H1 (cell line): Measurements from ENCODE around the gene P2RY14. TPM values are rescaled to one million over a fixed set of nuclear protein-coding genes. Genes with fewer than 3 reads are reported as not detected.

Source experiments
- CTCF ChIA-PET: fragments of 300-600 bp; sonication (Branson Sonifier 250); formaldehyde crosslinking; loops from one replicate; lab custom pipeline; 2021; ENCODE audit not compliant: partially characterized antibody; lab: Charles Lee
- POLR2A ChIA-PET: fragments of 300-600 bp; sonication (Branson Sonifier 250); formaldehyde crosslinking; loops from one replicate; lab custom pipeline; 2021; ENCODE audit warnings: inconsistent platforms; ENCODE audit not compliant: partially characterized antibody; lab: Charles Lee
- DNase-seq, 2 experiments: peaks; one replicate each; pipeline versions ENCODE4 v3.0.0 to v3.0.0-alpha.2; 2010 to 2022; ENCODE audit warnings: low spot score in 2 of 2, low read depth in 1 of 2, mixed read lengths in 1 of 2
- FAIRE-seq: peaks from 2 replicates; lab custom pipeline; 2011; peaks lifted over from hg19 to GRCh38; lab: Jason Lieb, UNC
- H2AFZ ChIP-seq: 2 replicates; pipeline ENCODE4 v1.8.1; 2012; ENCODE audit warnings: low read length, inconsistent platforms
- H2AK5ac ChIP-seq: 2 replicates; pipeline ENCODE4 v1.6.1; 2013; ENCODE audit warnings: low read depth, low read length
- H2BK120ac ChIP-seq: replicated peaks from 2 replicates; pipeline ENCODE3; 2013; ENCODE audit warnings: low read depth, low read length, inconsistent platforms
- H2BK12ac ChIP-seq: 2 replicates; pipeline ENCODE4 v1.6.1; 2013; ENCODE audit warnings: low read depth, low read length
- H2BK15ac ChIP-seq: 2 replicates; pipeline ENCODE4 v1.6.1; 2013; ENCODE audit warnings: low read length
- H2BK20ac ChIP-seq: 2 replicates; pipeline ENCODE4 v1.6.1; 2013; ENCODE audit warnings: low read length
- H2BK5ac ChIP-seq: 2 replicates; pipeline ENCODE4 v1.6.1; 2013; ENCODE audit warnings: low read depth, low read length
- H3K14ac ChIP-seq: 2 replicates; pipeline ENCODE4 v1.6.1; 2013; ENCODE audit warnings: inconsistent platforms; ENCODE audit not compliant: insufficient read length
- H3K18ac ChIP-seq: 2 replicates; pipeline ENCODE4 v1.6.1; 2013; ENCODE audit warnings: low read length; ENCODE audit errors: extremely low read depth
- H3K23ac ChIP-seq: 2 replicates; pipeline ENCODE4 v1.6.1; 2013; ENCODE audit warnings: inconsistent platforms; ENCODE audit not compliant: insufficient read length
- H3K23me2 ChIP-seq: 2 replicates; pipeline ENCODE4 v1.6.1; 2013; ENCODE audit warnings: low read depth, low read length
- H3K27ac ChIP-seq: 2 replicates; pipeline ENCODE4 v1.6.1; 2011; ENCODE audit warnings: low read depth, low read length, inconsistent platforms
- H3K27me3 ChIP-seq, 4 experiments: replicated peaks in 1 of 4; 1 replicate in 1 of 4; 2 replicates in 3 of 4; pipeline versions ENCODE4 v1.6.1 to v1.8.1; 2011 to 2013; ENCODE audit warnings: low read length in 3 of 4, mild to moderate bottlenecking in 3 of 4, inconsistent platforms in 2 of 4, mixed read lengths in 2 of 4, moderate library complexity in 1 of 4; ENCODE audit not compliant: control insufficient read depth in 3 of 4, insufficient read depth in 3 of 4; ENCODE audit errors: extremely low read depth in 1 of 4
- H3K36me3 ChIP-seq, 4 experiments: 2 replicates each; pipeline versions ENCODE4 v1.6.1 to v1.8.1; 2011 to 2013; ENCODE audit warnings: mild to moderate bottlenecking in 4 of 4, low read length in 3 of 4, moderate library complexity in 2 of 4, control low read depth in 1 of 4, inconsistent platforms in 1 of 4; ENCODE audit not compliant: insufficient read depth in 4 of 4, control insufficient read depth in 2 of 4
- H3K4ac ChIP-seq: replicated peaks from 2 replicates; pipeline ENCODE3; 2013; ENCODE audit warnings: low read length, low read depth, mixed read lengths, inconsistent platforms; ENCODE audit not compliant: insufficient read length
- H3K4me1 ChIP-seq, 4 experiments: replicated peaks in 1 of 4; 1 replicate in 1 of 4; 2 replicates in 3 of 4; pipeline versions ENCODE4 v1.6.1 to v1.8.1; 2011 to 2013; ENCODE audit warnings: low read length in 3 of 4, inconsistent platforms in 2 of 4, mixed read lengths in 1 of 4; ENCODE audit not compliant: insufficient read depth in 4 of 4, control insufficient read depth in 3 of 4
- H3K4me2 ChIP-seq, 2 experiments: 2 replicates each; pipeline versions ENCODE4 v1.6.1 to v1.8.1; 2011 to 2013; ENCODE audit warnings: low read depth in 2 of 2, low read length in 2 of 2, control low read depth in 1 of 2, inconsistent platforms in 1 of 2, mild to moderate bottlenecking in 1 of 2; ENCODE audit not compliant: insufficient read depth in 1 of 2
- H3K4me3 ChIP-seq, 4 experiments: fragments of 200-600, 300-600 bp in 1 of 4; sonication (generic), shearing (Covaris generic), sonication (Bioruptor Twin) in 1 of 4; 2 replicates each; pipeline versions ENCODE4 v1.5.1 to v1.8.1; 2011 to 2016; ENCODE audit warnings: low read length in 4 of 4, low read depth in 3 of 4, control low read depth in 2 of 4, inconsistent platforms in 2 of 4, mild to moderate bottlenecking in 2 of 4, mixed read lengths in 1 of 4, moderate library complexity in 1 of 4; ENCODE audit not compliant: insufficient read depth in 2 of 4; ENCODE audit errors: extremely low read depth in 1 of 4
- H3K56ac ChIP-seq: replicated peaks from 2 replicates; pipeline ENCODE3; 2013; ENCODE audit warnings: low read depth, mild to moderate bottlenecking, mixed read lengths, low read length, inconsistent platforms; ENCODE audit not compliant: insufficient read length
- H3K79me1 ChIP-seq: 2 replicates; pipeline ENCODE4 v1.6.1; 2013; ENCODE audit warnings: low read depth, low read length, control low read depth
- H3K79me2 ChIP-seq, 2 experiments: 2 replicates each; pipeline versions ENCODE4 v1.6.1 to v1.8.1; 2012 to 2013; ENCODE audit warnings: low read length in 2 of 2, mild to moderate bottlenecking in 2 of 2, inconsistent platforms in 1 of 2; ENCODE audit not compliant: insufficient read depth in 2 of 2, control insufficient read depth in 1 of 2
- H3K9ac ChIP-seq, 4 experiments: replicated peaks in 1 of 4; 1 replicate in 1 of 4; 2 replicates in 3 of 4; pipeline versions ENCODE4 v1.6.1 to v1.8.1; 2011 to 2013; ENCODE audit warnings: low read depth in 3 of 4, low read length in 3 of 4, control low read depth in 2 of 4, mild to moderate bottlenecking in 2 of 4, moderate library complexity in 2 of 4, inconsistent platforms in 1 of 4; ENCODE audit errors: extremely low read depth in 1 of 4
- H3K9me3 ChIP-seq, 2 experiments: 2 replicates each; pipeline versions ENCODE4 v1.6.1 to v1.8.1; 2012 to 2013; ENCODE audit warnings: mild to moderate bottlenecking in 2 of 2, moderate library complexity in 2 of 2, control low read depth in 1 of 2, inconsistent platforms in 1 of 2, low read depth in 1 of 2, low read length in 1 of 2, mixed read lengths in 1 of 2; ENCODE audit not compliant: insufficient read depth in 2 of 2
- H4K20me1 ChIP-seq, 2 experiments: replicated peaks in 1 of 2; 2 replicates each; pipeline versions ENCODE3 to v1.8.1; 2011 to 2013; ENCODE audit warnings: inconsistent platforms in 2 of 2, low read length in 2 of 2, mild to moderate bottlenecking in 1 of 2; ENCODE audit not compliant: insufficient read depth in 2 of 2, control insufficient read depth in 1 of 2
- H4K5ac ChIP-seq: 2 replicates; pipeline ENCODE4 v1.6.1; 2013; ENCODE audit warnings: low read length, low read depth, mixed read lengths, inconsistent platforms; ENCODE audit not compliant: insufficient read length
- H4K8ac ChIP-seq: 2 replicates; pipeline ENCODE4 v1.8.0; 2013; ENCODE audit warnings: mild to moderate bottlenecking, moderate library complexity, low read length, inconsistent platforms; ENCODE audit not compliant: insufficient read depth; ENCODE audit errors: extremely low read depth
- H4K91ac ChIP-seq: replicated peaks from 2 replicates; pipeline ENCODE3; 2013; ENCODE audit warnings: low read length, mixed read lengths, inconsistent platforms; ENCODE audit not compliant: insufficient read length
- E2F6 ChIP-seq: IDR thresholded peaks from 2 replicates; pipeline ENCODE4 v1.6.1; 2012; ENCODE audit warnings: inconsistent platforms
- WGBS, 2 experiments: shearing (Covaris generic) in 1 of 2; methylation state at CpG; one replicate each; pipeline versions ENCODE4 v1.1.6 to v1.1.7; 2013 to 2015; ENCODE audit warnings: low lambda C conversion rate in 2 of 2, mixed read lengths in 2 of 2, inconsistent platforms in 1 of 2, low coverage in 1 of 2, missing lambda C conversion rate in 1 of 2; ENCODE audit not compliant: insufficient replicate concordance in 2 of 2, insufficient coverage in 1 of 2, insufficient read length in 1 of 2; ENCODE audit errors: extremely low coverage in 1 of 2, missing lambda C conversion rate in 1 of 2; 5-methylcytosine and 5-hydroxymethylcytosine counted together
- polyA plus RNA-seq, 7 experiments: library from polyadenylated mRNA; depleted of rRNA in 3 of 7; stranded (reverse) in 5 of 7; unstranded in 2 of 7; fragments of >200 nt in 5 of 7; fragments of 200-250 nt in 2 of 7; gene quantifications; 1 replicate in 5 of 7; 2 replicates in 1 of 7; 4 replicates in 1 of 7; pipeline versions ENCODE4 v1.2.1 to v1.2.3, GENCODE V29; 2011 to 2013; ENCODE audit warnings: missing spikeins in 2 of 7, mixed read lengths in 2 of 7
- total RNA-seq: library from RNA; stranded (reverse); fragmentation: NEBNext Ultra II Directional; extraction: Animal tissue kit (Norgen Biotek cat#: 25700); gene quantifications from 2 replicates; pipeline ENCODE4 v1.2.1, GENCODE V29; 2021

P2RY14 gene
- total and polyA plus RNA-seq, 2 of the 8 experiments (the other 6 are each of a cell fraction or from before 2014, with no cell fraction given) = not detected

- Histone ChIP-seq H3K18ac (no peak overlapping the region), H3K27me3 (no peaks in the 10 kb centered on the region), H3K4me2 (no peak overlapping the region), H2AK5ac (no peak overlapping the region), H3K4me3 (no peak overlapping the region), H2AFZ (no peak overlapping the region), H3K4me1 (no peaks in the 10 kb centered on the region; a peak in 1 of 7 replicates), H3K9me3 (no peaks in the 10 kb centered on the region), H3K23ac (no peak overlapping the region), H3K27ac (no peak overlapping the region), H3K9ac (no peak overlapping the region), H3K79me1 (no peaks in the 10 kb centered on the region), H3K79me2 (no peaks in the 10 kb centered on the region), H2BK15ac (no peak overlapping the region), H4K5ac (no peak overlapping the region), H4K91ac (no peak overlapping the region), H3K14ac (no peak overlapping the region), H2BK5ac (no peak overlapping the region), H3K23me2 (no peaks in the 10 kb centered on the region), H2BK120ac (no peak overlapping the region), H3K4ac (no peak overlapping the region), H4K8ac (no peak overlapping the region), H2BK20ac (no peak overlapping the region), H2BK12ac (no peak overlapping the region), H3K56ac (no peak overlapping the region), H4K20me1 (no peaks in the 10 kb centered on the region), H3K36me3 (no peaks in the 10 kb centered on the region)
- no peak for TF ChIP-seq E2F6
- no peak for FAIRE-seq
- CTCF ChIA-PET = interaction anchor here (1.0 to 6.5 kb wide), 4 partner anchors 10 to 90 kb away, joined by 3 to 60 read pairs (median 4); no protein-coding TSS in a partner anchor
- POLR2A ChIA-PET = no interaction called here
- 67% methylated on average over 3 of the region's 3 CpGs; no CpG with 5 or more reads in 1 of the 2 experiments for WGBS, 2 experiments
- DNase-seq = no peak
These were observed 11.1 kb upstream of the P2RY14 start for GRCh38 chr3:151289445-151289844.
